ENCODE data around the gene LRRC28. TPM values are rescaled to one million over a fixed set of nuclear protein-coding genes. Genes with fewer than 3 reads are reported as not detected.
A peak's percentile ranks its signal among the peaks of the same experiment; 100 is the strongest.

LRRC28 gene
- total RNA-seq, 1 experiment from 2014 or later = 10.6 TPM

DNA sequence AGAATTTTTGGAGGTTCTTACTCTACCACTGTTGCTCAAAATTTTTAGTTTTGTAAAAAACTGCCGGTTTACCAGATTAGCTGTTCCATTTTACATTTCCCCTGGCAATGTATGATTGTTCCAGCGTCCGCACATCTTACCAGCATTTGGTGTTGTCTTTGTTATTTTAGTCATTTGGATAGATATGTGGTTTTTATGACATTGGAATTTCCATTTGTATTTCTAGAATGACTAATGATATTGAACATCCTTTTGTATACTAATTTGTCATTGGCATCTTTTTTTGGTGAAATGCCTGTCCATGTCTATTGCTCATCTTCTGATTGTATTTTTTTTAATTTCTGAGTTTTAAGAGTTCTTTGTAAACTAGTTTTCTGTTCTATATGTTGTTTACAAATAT lies 28.5 kb downstream of the LRRC28 start:
- H3K36me3 Mint-ChIP-seq (ENCODE audit: insufficient read depth, unreplicated experiment) = no peaks in the 10 kb centered on the region
- no peaks in the 10 kb centered on the region for H3K4me1 Mint-ChIP-seq (ENCODE audit: insufficient read depth, unreplicated experiment)
- H3K27ac Mint-ChIP-seq (ENCODE audit: low read depth, unreplicated experiment) = no peak overlapping the region
- intact Hi-C loops (cut with micrococcal nuclease) = no loop called here
- ChIA-PET POLR2A (interaction anchor here (0.7 to 1.9 kb wide), 2 partner anchors 428 to 453 kb away, joined by 3 to 6 read pairs; partner anchors contain the start of gene LYSMD4), CTCF (interaction anchor here (0.7 to 3.5 kb wide), 4 partner anchors 91 to 476 kb away, joined by 3 to 11 read pairs (median 4); no protein-coding TSS in a partner anchor)
- H3K27me3 Mint-ChIP-seq (ENCODE audit: insufficient read depth, unreplicated experiment) = no peaks in the 10 kb centered on the region
- TF ChIP-seq CTCF (IDR thresholded peaks at IDR 0.05; ENCODE audit: unreplicated experiment) = no peak
- no TSS peak for BruUV-seq (replicated peaks)
- no peak overlapping the region for H3K4me3 Mint-ChIP-seq (ENCODE audit: unreplicated experiment)
- no peaks in the 10 kb centered on the region for H3K9me3 Mint-ChIP-seq (ENCODE audit: unreplicated experiment)
- no peak for DNase-seq (ENCODE audit: unreplicated experiment)

- H3K4me1 Mint-ChIP-seq (ENCODE audit: insufficient read depth, unreplicated experiment) = no peaks in the 10 kb centered on the region
- CTCF ChIA-PET = interaction anchor here (0.7 to 3.5 kb wide), 8 partner anchors 9 to 1734 kb away, joined by 3 to 26 read pairs (median 4); no protein-coding TSS in a partner anchor
- no peak overlapping the region for H3K27ac Mint-ChIP-seq (ENCODE audit: low read depth, unreplicated experiment)
- no peak for TF ChIP-seq CTCF (IDR thresholded peaks at IDR 0.05; ENCODE audit: unreplicated experiment)
- H3K9me3 Mint-ChIP-seq (ENCODE audit: unreplicated experiment) = no peaks in the 10 kb centered on the region
- no peak for DNase-seq (ENCODE audit: unreplicated experiment)
- H3K27me3 Mint-ChIP-seq (ENCODE audit: insufficient read depth, unreplicated experiment) = no peaks in the 10 kb centered on the region
- intact Hi-C loops (cut with micrococcal nuclease) = no loop called here
- no peaks in the 10 kb centered on the region for H3K36me3 Mint-ChIP-seq (ENCODE audit: insufficient read depth, unreplicated experiment)
- POLR2A ChIA-PET = interaction anchor here (1.5 to 2.5 kb wide), 2 partner anchors 31 to 426 kb away, joined by 7 read pairs; partner anchors contain the start of gene LRRC28
- BruUV-seq (replicated peaks) = no TSS peak
- no peak overlapping the region for H3K4me3 Mint-ChIP-seq (ENCODE audit: unreplicated experiment)
Observed at GRCh38 chr15:99282121-99282520, 30.8 kb downstream of the LRRC28 start.

GRCh38 chr15:99282586-99282985 lies 31.3 kb downstream of the LRRC28 start:
- ChIA-PET CTCF (interaction anchor here (1.0 to 2.8 kb wide), 5 partner anchors 10 to 473 kb away, joined by 3 to 26 read pairs (median 7); no protein-coding TSS in a partner anchor), POLR2A (interaction anchor here (2.5 kb wide), 1 partner anchor 31 kb away, joined by 7 read pairs; the partner anchor contains the start of gene LRRC28)
- H3K4me3 Mint-ChIP-seq (ENCODE audit: unreplicated experiment) = no peak overlapping the region
- intact Hi-C loops (cut with micrococcal nuclease) = no loop called here
- no peak overlapping the region for H3K27ac Mint-ChIP-seq (ENCODE audit: low read depth, unreplicated experiment)
- no TSS peak for BruUV-seq (replicated peaks)
- H3K4me1 Mint-ChIP-seq (ENCODE audit: insufficient read depth, unreplicated experiment) = no peaks in the 10 kb centered on the region
- no peak for TF ChIP-seq CTCF (IDR thresholded peaks at IDR 0.05; ENCODE audit: unreplicated experiment)
- no peaks in the 10 kb centered on the region for H3K27me3 Mint-ChIP-seq (ENCODE audit: insufficient read depth, unreplicated experiment)
- no peak for DNase-seq (ENCODE audit: unreplicated experiment)
- no peaks in the 10 kb centered on the region for H3K36me3 Mint-ChIP-seq (ENCODE audit: insufficient read depth, unreplicated experiment)
- no peaks in the 10 kb centered on the region for H3K9me3 Mint-ChIP-seq (ENCODE audit: unreplicated experiment)

- ChIA-PET POLR2A (interaction anchor here (0.7 kb wide), 1 partner anchor 33 kb away, joined by 3 read pairs; no protein-coding TSS in a partner anchor), CTCF (interaction anchor here (1.0 to 2.3 kb wide), 5 partner anchors 11 to 472 kb away, joined by 3 to 15 read pairs (median 6); no protein-coding TSS in a partner anchor)
- H3K4me1 Mint-ChIP-seq (ENCODE audit: insufficient read depth, unreplicated experiment) = no peaks in the 10 kb centered on the region
- TF ChIP-seq CTCF (IDR thresholded peaks at IDR 0.05; ENCODE audit: unreplicated experiment) = no peak
- intact Hi-C loops (cut with micrococcal nuclease) = no loop called here
- H3K36me3 Mint-ChIP-seq (ENCODE audit: insufficient read depth, unreplicated experiment) = no peaks in the 10 kb centered on the region
- BruUV-seq (replicated peaks) = no TSS peak
- H3K27me3 Mint-ChIP-seq (ENCODE audit: insufficient read depth, unreplicated experiment) = no peaks in the 10 kb centered on the region
- no peaks in the 10 kb centered on the region for H3K9me3 Mint-ChIP-seq (ENCODE audit: unreplicated experiment)
- peak overlapping the region; percentile 3 for H3K27ac Mint-ChIP-seq (ENCODE audit: low read depth, unreplicated experiment)
- H3K4me3 Mint-ChIP-seq (ENCODE audit: unreplicated experiment) = no peak overlapping the region
- DNase-seq (ENCODE audit: unreplicated experiment) = no peak
Observed at GRCh38 chr15:99283717-99284116, 32.4 kb downstream of the LRRC28 start.

All from MCF 10A (cell line).